HEK293T (cell line): ENCODE data around the gene SLC24A1.

Experiments used
- BHLHE40 ChIP-seq: fragments of 450-650 bp; IDR thresholded peaks from 2 replicates; pipeline ENCODE4 v1.6.1; 2016; ENCODE audit warnings: mild to moderate bottlenecking, moderate library complexity, borderline replicate concordance
- FOXM1 ChIP-seq: fragments of 450-650 bp; IDR thresholded peaks from 2 replicates; pipeline ENCODE4 v1.6.1; 2017; ENCODE audit warnings: mild to moderate bottlenecking, borderline replicate concordance
- LEF1 ChIP-seq: fragments of 450-650 bp; IDR thresholded peaks from 2 replicates; pipeline ENCODE4 v1.6.1; 2017; ENCODE audit warnings: mild to moderate bottlenecking, borderline replicate concordance

- TF ChIP-seq FOXM1: no peak
- TF ChIP-seq LEF1: no peak
- no peak for TF ChIP-seq BHLHE40
Observed at GRCh38 chr15:65580287-65580686, 41.5 kb upstream of the SLC24A1 start.
